ENCODE measurements around the gene SLC35E1.

DNA sequence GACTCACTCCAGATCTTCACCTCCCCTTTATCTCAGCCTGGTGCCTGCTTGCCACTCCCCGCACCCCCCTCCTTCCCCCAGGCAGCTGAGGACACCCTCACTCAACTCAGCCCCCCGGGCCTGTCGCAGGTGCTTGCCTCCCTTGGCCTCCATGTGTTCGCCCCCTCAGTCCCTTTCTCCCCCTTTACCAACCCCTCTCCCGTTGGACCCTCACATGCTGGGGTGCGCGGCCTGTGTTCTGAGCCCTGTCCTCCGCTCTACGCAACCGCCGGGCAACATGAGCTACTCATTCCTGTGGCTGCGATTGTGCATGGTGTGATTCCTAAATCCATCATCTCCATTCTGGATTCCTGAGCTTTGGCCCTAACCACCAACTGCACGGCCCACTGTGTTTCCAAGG is 35.1 kb downstream of the SLC35E1 start:
- TF ChIP-seq, protein P1, sequence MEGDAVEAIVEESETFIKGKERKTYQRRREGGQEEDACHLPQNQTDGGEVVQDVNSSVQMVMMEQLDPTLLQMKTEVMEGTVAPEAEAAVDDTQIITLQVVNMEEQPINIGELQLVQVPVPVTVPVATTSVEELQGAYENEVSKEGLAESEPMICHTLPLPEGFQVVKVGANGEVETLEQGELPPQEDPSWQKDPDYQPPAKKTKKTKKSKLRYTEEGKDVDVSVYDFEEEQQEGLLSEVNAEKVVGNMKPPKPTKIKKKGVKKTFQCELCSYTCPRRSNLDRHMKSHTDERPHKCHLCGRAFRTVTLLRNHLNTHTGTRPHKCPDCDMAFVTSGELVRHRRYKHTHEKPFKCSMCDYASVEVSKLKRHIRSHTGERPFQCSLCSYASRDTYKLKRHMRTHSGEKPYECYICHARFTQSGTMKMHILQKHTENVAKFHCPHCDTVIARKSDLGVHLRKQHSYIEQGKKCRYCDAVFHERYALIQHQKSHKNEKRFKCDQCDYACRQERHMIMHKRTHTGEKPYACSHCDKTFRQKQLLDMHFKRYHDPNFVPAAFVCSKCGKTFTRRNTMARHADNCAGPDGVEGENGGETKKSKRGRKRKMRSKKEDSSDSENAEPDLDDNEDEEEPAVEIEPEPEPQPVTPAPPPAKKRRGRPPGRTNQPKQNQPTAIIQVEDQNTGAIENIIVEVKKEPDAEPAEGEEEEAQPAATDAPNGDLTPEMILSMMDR (IDR thresholded peaks at IDR 0.05), result no peak
- TF ChIP-seq POLR2A (IDR thresholded peaks at IDR 0.05), result no peak
- TF ChIP-seq POLR2AphosphoS5 (IDR thresholded peaks at IDR 0.05), result no peak

All from breast epithelium (tissue), 3 donors.